ENCODE data around the gene PPP1R9A.

The PPP1R9A gene

GRCh38 chr7:95265634-95266033 is 358.2 kb downstream of the PPP1R9A start:
- no peak for DNase-seq (ENCODE audit: low read depth)

GRCh38 chr7:95267754-95268153 is 360.4 kb downstream of the PPP1R9A start:
- DNase-seq (ENCODE audit: low read depth), result no peak

GRCh38 chr7:95269640-95270039 is 362.2 kb downstream of the PPP1R9A start:
- no peak for DNase-seq (ENCODE audit: low read depth)

- no peak for DNase-seq (ENCODE audit: low read depth)
Observed at GRCh38 chr7:95276114-95276513, 368.7 kb downstream of the PPP1R9A start.

GRCh38 chr7:95279417-95279816 is 372.0 kb downstream of the PPP1R9A start:
- DNase-seq (ENCODE audit: low read depth), result no peak

GRCh38 chr7:95286096-95286495 is 378.7 kb downstream of the PPP1R9A start:
- no peak for DNase-seq (ENCODE audit: low read depth)

GRCh38 chr7:95290166-95290830 is 382.9 kb downstream of the PPP1R9A start:
- DNase-seq (ENCODE audit: low read depth), result no peak

GRCh38 chr7:95295397-95295796 is 388.0 kb downstream of the PPP1R9A start:
- no peak for DNase-seq (ENCODE audit: low read depth)

- DNase-seq (ENCODE audit: low read depth), result no peak
Observed at GRCh38 chr7:95296456-95296855, 389.1 kb downstream of the PPP1R9A start.

GRCh38 chr7:95297041-95297440 is 389.6 kb downstream of the PPP1R9A start:
- no peak for DNase-seq (ENCODE audit: low read depth)

- no peak for DNase-seq (ENCODE audit: low read depth)
Observed at GRCh38 chr7:95298091-95298490, 390.7 kb downstream of the PPP1R9A start.

- no peak for DNase-seq (ENCODE audit: low read depth)
Observed at GRCh38 chr7:95303013-95303905, 395.9 kb downstream of the PPP1R9A start.

- DNase-seq (ENCODE audit: low read depth), result no peak
Observed at GRCh38 chr7:95304990-95305389, 397.6 kb downstream of the PPP1R9A start.

GRCh38 chr7:95309951-95310350 is 402.6 kb downstream of the PPP1R9A start:
- no peak for DNase-seq (ENCODE audit: low read depth)

GRCh38 chr7:95311389-95311788 is 404.0 kb downstream of the PPP1R9A start:
- DNase-seq (ENCODE audit: low read depth), result no peak

- DNase-seq (ENCODE audit: low read depth), result no peak
Observed at GRCh38 chr7:95312561-95312960, 405.2 kb downstream of the PPP1R9A start.

- DNase-seq (ENCODE audit: low read depth), result no peak
Observed at GRCh38 chr7:95316588-95316987, 409.2 kb downstream of the PPP1R9A start.

GRCh38 chr7:95317546-95317945 is 410.2 kb downstream of the PPP1R9A start:
- DNase-seq (ENCODE audit: low read depth), result no peak

GRCh38 chr7:95317966-95318365 is 410.6 kb downstream of the PPP1R9A start:
- DNase-seq (ENCODE audit: low read depth), result no peak

- no peak for DNase-seq (ENCODE audit: low read depth)
Observed at GRCh38 chr7:95318501-95319100, 411.2 kb downstream of the PPP1R9A start.

GRCh38 chr7:95319570-95319969 is 412.2 kb downstream of the PPP1R9A start:
- no peak for DNase-seq (ENCODE audit: low read depth)

- no peak for DNase-seq (ENCODE audit: low read depth)
Observed at GRCh38 chr7:95320651-95321050, 413.3 kb downstream of the PPP1R9A start.

GRCh38 chr7:95321720-95322119 is 414.3 kb downstream of the PPP1R9A start:
- DNase-seq (ENCODE audit: low read depth), result no peak
